ENCODE data around the gene CYP46A1. TPM values are rescaled to one million over a fixed set of nuclear protein-coding genes. Genes with fewer than 3 reads are reported as not detected.
A peak's percentile ranks its signal among the peaks of the same experiment; 100 is the strongest.

CYP46A1 gene
- total and polyA plus RNA-seq, 2 experiments from 2014 or later: 0.47 to 1.7 TPM

DNA sequence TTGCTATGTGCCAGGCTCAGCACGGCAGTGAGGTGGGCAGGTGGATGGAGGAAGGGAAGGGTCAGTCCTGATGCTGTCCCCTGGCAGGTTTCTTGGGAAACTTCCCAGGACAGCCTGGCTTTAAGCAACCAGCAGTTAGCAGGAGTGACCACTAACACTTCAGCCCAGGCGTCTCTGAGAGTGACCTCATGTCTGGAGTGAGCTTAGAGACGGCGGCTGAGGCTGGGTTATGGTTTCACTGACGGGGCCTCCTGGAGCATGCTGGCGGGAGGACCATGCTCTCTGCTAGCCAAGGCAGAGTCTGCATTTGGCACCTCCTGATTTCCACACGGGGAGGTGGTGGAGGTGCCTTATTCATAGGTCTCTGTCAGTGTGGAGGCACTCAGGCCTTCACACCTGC lies 36.7 kb upstream of the CYP46A1 start:
- H2AFZ ChIP-seq: no peak overlapping the region
- H3K4me1 ChIP-seq (ENCODE audit: insufficient read depth): peaks cover 10% of the 10 kb centered on the region
- H3K79me2 ChIP-seq: no peaks in the 10 kb centered on the region
- TF ChIP-seq, protein P1, sequence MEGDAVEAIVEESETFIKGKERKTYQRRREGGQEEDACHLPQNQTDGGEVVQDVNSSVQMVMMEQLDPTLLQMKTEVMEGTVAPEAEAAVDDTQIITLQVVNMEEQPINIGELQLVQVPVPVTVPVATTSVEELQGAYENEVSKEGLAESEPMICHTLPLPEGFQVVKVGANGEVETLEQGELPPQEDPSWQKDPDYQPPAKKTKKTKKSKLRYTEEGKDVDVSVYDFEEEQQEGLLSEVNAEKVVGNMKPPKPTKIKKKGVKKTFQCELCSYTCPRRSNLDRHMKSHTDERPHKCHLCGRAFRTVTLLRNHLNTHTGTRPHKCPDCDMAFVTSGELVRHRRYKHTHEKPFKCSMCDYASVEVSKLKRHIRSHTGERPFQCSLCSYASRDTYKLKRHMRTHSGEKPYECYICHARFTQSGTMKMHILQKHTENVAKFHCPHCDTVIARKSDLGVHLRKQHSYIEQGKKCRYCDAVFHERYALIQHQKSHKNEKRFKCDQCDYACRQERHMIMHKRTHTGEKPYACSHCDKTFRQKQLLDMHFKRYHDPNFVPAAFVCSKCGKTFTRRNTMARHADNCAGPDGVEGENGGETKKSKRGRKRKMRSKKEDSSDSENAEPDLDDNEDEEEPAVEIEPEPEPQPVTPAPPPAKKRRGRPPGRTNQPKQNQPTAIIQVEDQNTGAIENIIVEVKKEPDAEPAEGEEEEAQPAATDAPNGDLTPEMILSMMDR (IDR thresholded peaks at IDR 0.05; ENCODE audit: poor library complexity): no peak
- TF ChIP-seq EZH2 (IDR thresholded peaks at IDR 0.05; ENCODE audit: borderline replicate concordance): no peak
- TF ChIP-seq EZH2phosphoT487 (IDR thresholded peaks at IDR 0.05; ENCODE audit: low read depth, severe bottlenecking, unreplicated experiment): no peak
- H3K27ac ChIP-seq: no peak overlapping the region
- no peaks in the 10 kb centered on the region for H4K20me1 ChIP-seq (ENCODE audit: insufficient read depth, poor library complexity, severe bottlenecking)
- peak; percentile 26 for DNase-seq (ENCODE audit: low spot score)
- H3K36me3 ChIP-seq (replicated peaks; ENCODE audit: insufficient read depth, low read depth): no peaks in the 10 kb centered on the region
- no peaks in the 10 kb centered on the region for H3K9me2 ChIP-seq (replicated peaks; ENCODE audit: insufficient read depth)
- no peaks in the 10 kb centered on the region for H3K9me3 ChIP-seq (ENCODE audit: low read depth)
- no peaks in the 10 kb centered on the region for H3K27me3 ChIP-seq
- H3K4me3 ChIP-seq: no peak overlapping the region
- WGBS (ENCODE audit: low lambda C conversion rate, missing lambda C conversion rate): 76% methylated on average over 7 of the region's 7 CpGs
- no peak overlapping the region for H3K4me2 ChIP-seq

DNA sequence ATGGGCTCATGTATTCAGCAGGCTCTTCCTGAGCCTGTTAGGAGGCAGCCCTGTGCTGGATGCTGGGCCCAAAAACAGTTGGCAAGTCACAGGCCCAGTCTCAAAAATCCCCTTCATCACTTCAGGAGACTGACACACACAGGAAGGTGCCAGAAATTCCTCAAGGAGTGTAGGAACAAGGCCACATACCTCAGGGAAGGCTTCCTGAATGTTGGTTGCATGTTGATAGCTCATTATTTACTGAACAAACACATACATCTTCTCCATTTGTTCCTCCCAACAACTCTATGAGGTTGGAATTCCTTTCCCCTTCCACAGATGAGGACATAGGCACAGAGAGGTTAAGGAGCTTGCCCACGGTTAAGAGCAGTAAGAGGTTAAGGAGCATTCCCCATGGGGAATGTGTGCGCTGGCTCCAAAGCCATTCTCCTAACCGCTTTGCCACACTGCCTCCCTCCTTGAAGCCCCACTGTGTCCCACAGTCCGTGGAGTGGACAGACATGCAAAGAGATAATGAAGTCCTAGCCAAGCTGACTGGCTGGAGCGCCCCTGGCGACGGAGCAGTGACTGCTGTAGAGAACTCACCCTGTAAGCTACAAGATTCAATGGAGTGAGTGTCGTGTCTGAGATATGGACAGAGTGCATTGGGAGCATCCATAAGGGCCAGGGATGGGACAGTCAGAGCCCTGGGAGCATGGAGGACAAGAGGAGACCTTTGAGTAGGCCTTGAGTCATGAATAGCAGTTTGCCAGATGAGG lies 35.9 kb upstream of the CYP46A1 start:
- DNase-seq (ENCODE audit: low spot score): no peak
- Histone ChIP-seq H3K4me2 (no peak overlapping the region), H3K27ac (no peak overlapping the region), H3K4me1 (ENCODE audit: insufficient read depth) (peaks cover 10% of the 10 kb centered on the region), H3K36me3 (replicated peaks; ENCODE audit: insufficient read depth, low read depth) (no peaks in the 10 kb centered on the region), H4K20me1 (ENCODE audit: insufficient read depth, poor library complexity, severe bottlenecking) (no peaks in the 10 kb centered on the region), H3K9me2 (replicated peaks; ENCODE audit: insufficient read depth) (no peaks in the 10 kb centered on the region), H2AFZ (no peak overlapping the region), H3K27me3 (no peaks in the 10 kb centered on the region), H3K79me2 (no peaks in the 10 kb centered on the region), H3K9me3 (ENCODE audit: low read depth) (no peaks in the 10 kb centered on the region), H3K4me3 (no peak overlapping the region)
- WGBS (ENCODE audit: low lambda C conversion rate, missing lambda C conversion rate): 81% methylated on average over 8 of the region's 8 CpGs
- TF ChIP-seq EZH2phosphoT487 (IDR thresholded peaks at IDR 0.05; ENCODE audit: low read depth, severe bottlenecking, unreplicated experiment): no peak
- no peak for TF ChIP-seq EZH2 (IDR thresholded peaks at IDR 0.05; ENCODE audit: borderline replicate concordance)
- TF ChIP-seq, protein P1 (IDR thresholded peaks at IDR 0.05; ENCODE audit: poor library complexity): no peak

DNA sequence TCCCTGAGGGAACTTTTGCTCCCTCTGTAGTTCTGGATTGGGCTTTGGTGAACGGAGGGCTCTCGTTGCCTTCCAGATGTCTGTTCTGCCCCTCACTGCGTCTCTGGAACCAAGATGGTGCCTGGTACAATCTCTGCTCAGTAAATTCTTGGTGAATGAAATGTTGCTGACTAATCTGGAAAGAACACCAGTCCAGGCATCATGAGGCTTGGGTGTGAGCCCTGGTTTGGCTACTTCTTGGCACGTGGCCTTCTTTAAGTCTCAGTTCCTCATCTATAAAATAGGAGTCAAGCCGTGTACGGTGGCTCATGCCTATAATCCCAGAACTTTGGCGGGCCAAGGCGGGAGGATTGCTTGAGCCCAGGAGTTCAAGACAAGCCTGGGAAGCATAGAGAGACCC lies 34.9 kb upstream of the CYP46A1 start:
- H3K36me3 ChIP-seq (replicated peaks; ENCODE audit: insufficient read depth, low read depth): no peaks in the 10 kb centered on the region
- no peaks in the 10 kb centered on the region for H3K9me3 ChIP-seq (ENCODE audit: low read depth)
- no peaks in the 10 kb centered on the region for H3K27me3 ChIP-seq
- H2AFZ ChIP-seq: no peak overlapping the region
- H3K27ac ChIP-seq: no peak overlapping the region
- 77% methylated on average over 8 of the region's 8 CpGs for WGBS (ENCODE audit: low lambda C conversion rate, missing lambda C conversion rate)
- DNase-seq (ENCODE audit: low spot score): no peak
- peaks cover 10% of the 10 kb centered on the region for H3K4me1 ChIP-seq (ENCODE audit: insufficient read depth)
- no peak overlapping the region for H3K4me2 ChIP-seq
- H3K79me2 ChIP-seq: no peaks in the 10 kb centered on the region
- TF ChIP-seq, protein P1 (IDR thresholded peaks at IDR 0.05; ENCODE audit: poor library complexity): no peak
- TF ChIP-seq EZH2phosphoT487 (IDR thresholded peaks at IDR 0.05; ENCODE audit: low read depth, severe bottlenecking, unreplicated experiment): no peak
- TF ChIP-seq EZH2 (IDR thresholded peaks at IDR 0.05; ENCODE audit: borderline replicate concordance): no peak
- no peaks in the 10 kb centered on the region for H3K9me2 ChIP-seq (replicated peaks; ENCODE audit: insufficient read depth)
- no peaks in the 10 kb centered on the region for H4K20me1 ChIP-seq (ENCODE audit: insufficient read depth, poor library complexity, severe bottlenecking)
- no peak overlapping the region for H3K4me3 ChIP-seq

All from hepatocyte (in vitro differentiated cells).